ENCODE measurements around the gene OR52K1. TPM values are rescaled to one million over a fixed set of nuclear protein-coding genes. Genes with fewer than 3 reads are reported as not detected.
"Not testable (repeated sequence)": the region's sequence is repeated elsewhere in the genome, so short reads cannot be mapped to it uniquely, and the experiment has no call there.

The OR52K1 gene
- total RNA-seq, 4 donors from 2014 or later: not detected

DNA sequence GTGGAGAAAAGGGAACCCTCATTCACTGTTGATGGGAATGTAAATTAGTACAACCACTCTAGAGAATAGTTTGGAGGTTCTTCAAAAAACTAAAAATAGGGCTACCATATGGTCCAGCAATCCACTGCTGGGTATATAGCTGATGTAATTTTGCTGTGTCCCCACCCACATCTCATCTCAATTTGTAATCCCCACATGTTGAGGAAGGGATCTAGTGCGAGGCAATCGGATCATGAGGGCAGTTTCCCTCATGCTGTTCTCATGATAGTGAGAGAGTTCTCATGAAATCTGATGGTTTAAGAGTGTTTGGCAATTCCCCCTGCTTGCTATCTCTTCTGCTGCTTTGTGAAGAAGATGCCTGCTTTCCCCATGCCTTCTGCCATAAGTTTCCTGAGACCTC lies 45.5 kb downstream of the OR52K1 start:
- Histone ChIP-seq H3K27ac (no peak overlapping the region), H3K27me3 (no peaks in the 10 kb centered on the region), H3K4me1 (no peaks in the 10 kb centered on the region), H3K9me3 (no peaks in the 10 kb centered on the region), H3K36me3 (no peaks in the 10 kb centered on the region), H3K4me3 (no peak overlapping the region)
- TF ChIP-seq, protein P1, sequence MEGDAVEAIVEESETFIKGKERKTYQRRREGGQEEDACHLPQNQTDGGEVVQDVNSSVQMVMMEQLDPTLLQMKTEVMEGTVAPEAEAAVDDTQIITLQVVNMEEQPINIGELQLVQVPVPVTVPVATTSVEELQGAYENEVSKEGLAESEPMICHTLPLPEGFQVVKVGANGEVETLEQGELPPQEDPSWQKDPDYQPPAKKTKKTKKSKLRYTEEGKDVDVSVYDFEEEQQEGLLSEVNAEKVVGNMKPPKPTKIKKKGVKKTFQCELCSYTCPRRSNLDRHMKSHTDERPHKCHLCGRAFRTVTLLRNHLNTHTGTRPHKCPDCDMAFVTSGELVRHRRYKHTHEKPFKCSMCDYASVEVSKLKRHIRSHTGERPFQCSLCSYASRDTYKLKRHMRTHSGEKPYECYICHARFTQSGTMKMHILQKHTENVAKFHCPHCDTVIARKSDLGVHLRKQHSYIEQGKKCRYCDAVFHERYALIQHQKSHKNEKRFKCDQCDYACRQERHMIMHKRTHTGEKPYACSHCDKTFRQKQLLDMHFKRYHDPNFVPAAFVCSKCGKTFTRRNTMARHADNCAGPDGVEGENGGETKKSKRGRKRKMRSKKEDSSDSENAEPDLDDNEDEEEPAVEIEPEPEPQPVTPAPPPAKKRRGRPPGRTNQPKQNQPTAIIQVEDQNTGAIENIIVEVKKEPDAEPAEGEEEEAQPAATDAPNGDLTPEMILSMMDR (IDR thresholded peaks at IDR 0.05): no peak
- TF ChIP-seq POLR2A (IDR thresholded peaks at IDR 0.05): no peak
- WGBS, 2 donors: 83 to 88% methylated on average over 2 of the region's 2 CpGs
- DNase-seq: no peak
- intact Hi-C loops (cut with DNase I): no loop called here

DNA sequence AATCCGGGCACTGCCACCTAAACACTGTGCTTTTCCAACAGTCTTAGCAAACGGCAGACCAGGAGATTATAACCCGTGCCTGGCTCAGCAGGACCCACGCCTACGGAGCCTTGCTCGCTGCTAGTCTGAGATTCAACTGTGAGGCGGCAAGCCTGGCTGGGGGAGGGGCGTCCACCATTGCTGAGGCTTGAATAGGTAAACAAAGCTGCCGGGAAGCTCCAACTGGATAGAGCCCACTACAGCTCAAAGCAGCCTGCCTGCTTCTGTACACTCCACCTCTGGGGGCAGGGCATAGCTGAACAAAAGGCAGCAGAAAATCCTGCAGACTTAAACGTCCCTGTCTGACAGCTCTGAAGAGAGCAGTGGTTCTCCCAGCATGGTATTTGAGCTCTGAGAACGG lies 49.2 kb downstream of the OR52K1 start:
- H3K27me3 ChIP-seq; DNase-seq; intact Hi-C loops (cut with DNase I); H3K36me3 ChIP-seq; H3K4me3 ChIP-seq; H3K4me1 ChIP-seq; H3K9me3 ChIP-seq; H3K27ac ChIP-seq: not testable (repeated sequence)
- WGBS, 2 donors: 38% methylated on average over 1 of the region's 11 CpGs; no CpG with 5 or more reads in 1 of the 2 donors

DNA sequence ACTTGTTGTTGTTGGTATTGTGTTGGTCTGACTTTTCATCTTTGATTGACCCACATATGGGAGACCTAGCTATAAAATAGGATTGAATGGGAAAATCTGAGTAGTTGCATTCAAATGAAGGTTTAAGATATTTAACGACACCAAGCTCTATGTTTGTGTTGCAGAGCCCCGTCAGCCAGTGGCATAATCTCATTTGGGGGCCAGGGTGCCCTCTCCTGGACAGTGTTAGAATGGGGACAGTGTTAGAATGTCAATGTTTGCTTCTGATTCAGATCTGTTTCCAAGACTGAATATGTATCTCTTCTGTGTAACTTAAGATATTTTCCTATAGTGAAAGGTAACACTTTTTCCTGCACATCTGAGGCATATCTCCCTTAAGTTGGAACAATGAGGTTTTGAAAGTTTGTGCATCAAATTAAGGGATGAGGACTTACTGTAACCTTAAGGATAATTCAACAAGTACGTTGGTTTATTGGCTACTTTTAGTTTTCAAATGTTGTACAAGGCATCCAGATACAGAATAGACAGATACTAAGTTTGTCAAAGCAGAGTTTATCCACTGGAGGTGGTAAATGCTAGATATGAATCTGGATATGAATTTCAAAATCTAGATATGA lies 57.3 kb downstream of the OR52K1 start:
- no peak for TF ChIP-seq POLR2A (IDR thresholded peaks at IDR 0.05)
- TF ChIP-seq, protein P1 (IDR thresholded peaks at IDR 0.05): peak; percentile 20 to 67 (median 58)
- Histone ChIP-seq H3K36me3 (no peaks in the 10 kb centered on the region), H3K4me3 (no peak overlapping the region), H3K9me3 (no peaks in the 10 kb centered on the region), H3K27ac (no peak overlapping the region), H3K27me3 (no peaks in the 10 kb centered on the region), H3K4me1 (no peaks in the 10 kb centered on the region)
- intact Hi-C loops (cut with DNase I): no loop called here
- WGBS, 2 donors: 24 to 28% methylated on average over 3 of the region's 3 CpGs
- no peak for DNase-seq

DNA sequence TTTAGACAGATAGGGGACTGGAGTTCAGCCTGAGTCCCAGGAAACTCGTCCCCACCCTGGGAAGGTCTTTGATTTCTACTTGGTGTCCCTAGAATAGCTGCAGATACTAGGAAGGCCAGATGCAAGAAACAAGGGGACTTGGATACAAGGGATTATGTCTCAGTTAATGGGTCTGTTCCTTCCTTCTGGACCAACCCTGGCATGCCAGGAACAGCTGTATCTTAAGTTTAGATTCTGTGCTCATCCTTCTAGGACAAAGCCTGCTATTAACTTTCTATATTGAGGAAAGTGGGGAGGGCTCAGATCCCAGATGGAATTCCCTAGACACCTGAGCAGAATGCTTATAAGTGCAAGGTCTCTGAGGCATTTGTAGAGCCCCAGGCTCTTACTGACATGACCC lies 58.6 kb downstream of the OR52K1 start:
- intact Hi-C loops (cut with DNase I): no loop called here
- TF ChIP-seq, protein P1 (IDR thresholded peaks at IDR 0.05): no peak
- no peak for TF ChIP-seq POLR2A (IDR thresholded peaks at IDR 0.05)
- no peaks in the 10 kb centered on the region for H3K4me1 ChIP-seq
- H3K27ac ChIP-seq: no peak overlapping the region
- H3K27me3 ChIP-seq: no peaks in the 10 kb centered on the region
- 0 to 43% methylated on average over 1 of the region's 1 CpG for WGBS, 2 donors
- no peak overlapping the region for H3K4me3 ChIP-seq
- DNase-seq: no peak
- no peaks in the 10 kb centered on the region for H3K9me3 ChIP-seq
- H3K36me3 ChIP-seq: no peaks in the 10 kb centered on the region

Other genes starting within 250 kb of the OR52K1 start
- not detected for gene OR52B4, start 114.3 kb upstream of the OR52K1 start, total RNA-seq
- 10 to 100 TPM in 2 of 4 donors, 1 to 10 TPM in 2; 7.5 to 15.9 (median 10.1) TPM for gene TRIM21, start 88.9 kb upstream of the OR52K1 start, total RNA-seq
- not detected for gene OR52K2, start 33.4 kb upstream of the OR52K1 start, total RNA-seq
- not detected for gene OR52M1, start 62.5 kb downstream of the OR52K1 start, total RNA-seq
- not detected for gene OR52I2, start 99.1 kb downstream of the OR52K1 start, total RNA-seq
- gene OR52I1, start 111.4 kb downstream of the OR52K1 start, total RNA-seq: not detected
- 10 to 100 TPM in 2 of 4 donors, 1 to 10 TPM in 2; 6.2 to 12.1 (median 10.0) TPM for gene TRIM68, start 125.6 kb downstream of the OR52K1 start, total RNA-seq
- gene OR51D1, start 154.8 kb downstream of the OR52K1 start, total RNA-seq: not detected
- under 1 TPM in 1 of 4 donors, not detected in 3; 0.12 TPM for gene OR51E1, start 161.3 kb downstream of the OR52K1 start, total RNA-seq
- gene OR51E2, start 215.2 kb downstream of the OR52K1 start, total RNA-seq: under 1 TPM in 1 of 4 donors, not detected in 3; 0.21 TPM
- not detected for gene MMP26, start 222.1 kb downstream of the OR52K1 start, total RNA-seq

Data from esophagus squamous epithelium (tissue), 5 donors.